Kidney (tissue), 14 donors: Measurements from ENCODE around the gene EGFL7. TPM values are rescaled to one million over a fixed set of nuclear protein-coding genes. Genes with fewer than 3 reads are reported as not detected.

ENCODE experiments used
- DNase-seq, 5 donors: peaks; one replicate each; pipeline ENCODE4 v3.0.0-alpha.2; 2013 to 2020
- FAIRE-seq: peaks from 2 replicates; lab custom pipeline; 2012; peaks lifted over from hg19 to GRCh38; lab: Jason Lieb, UNC
- H3K27ac ChIP-seq, 2 donors: one replicate each; pipeline ENCODE4 v1.7.0; 2013; ENCODE audit warnings: low read depth in 2 of 2, low read length in 2 of 2, inconsistent platforms in 1 of 2
- H3K27me3 ChIP-seq: one replicate; pipeline ENCODE4 v1.7.1; 2013; ENCODE audit warnings: low read length, inconsistent platforms; ENCODE audit not compliant: control insufficient read depth, insufficient read depth
- H3K36me3 ChIP-seq, 3 donors: one replicate each; pipeline versions ENCODE4 v1.7.0 to v1.7.1; 2013; ENCODE audit warnings: low read length in 3 of 3, control low read depth in 1 of 3, inconsistent platforms in 1 of 3; ENCODE audit not compliant: insufficient read depth in 3 of 3, control insufficient read depth in 2 of 3
- H3K4me1 ChIP-seq, 3 donors: one replicate each; pipeline versions ENCODE4 v1.7.0 to v1.7.1; 2013; ENCODE audit warnings: low read length in 3 of 3, inconsistent platforms in 1 of 3, low read depth in 1 of 3; ENCODE audit not compliant: control insufficient read depth in 2 of 3, insufficient read depth in 2 of 3
- H3K4me3 ChIP-seq, 3 donors: one replicate each; pipeline versions ENCODE4 v1.7.0 to v1.8.1; 2013; ENCODE audit warnings: low read length in 3 of 3, control low read depth in 1 of 3, inconsistent platforms in 1 of 3
- H3K9ac ChIP-seq, 3 donors: one replicate each; pipeline versions ENCODE4 v1.7.0 to v1.7.1; 2013; ENCODE audit warnings: low read length in 3 of 3, control low read depth in 1 of 3, inconsistent platforms in 1 of 3
- H3K9me3 ChIP-seq, 3 donors: one replicate each; pipeline versions ENCODE4 v1.7.0 to v1.7.1; 2013; ENCODE audit warnings: low read length in 3 of 3, control low read depth in 1 of 3, inconsistent platforms in 1 of 3; ENCODE audit not compliant: control insufficient read depth in 2 of 3, insufficient read depth in 1 of 3
- intact Hi-C: fragments of 100-400 bp; cut with DNase I; formaldehyde crosslinking; loops from one replicate; pipeline ENCODE4 v1.11.1; 2022
- polyA plus RNA-seq: library from polyadenylated mRNA; stranded (reverse); fragments of 350-450 nt; fragmentation: Illumina TruSeq; extraction: RNeasy Lipid Tissue Mini Kit (QIAGEN cat#74804); gene quantifications from one replicate; pipeline ENCODE4 v1.2.3, GENCODE V29; 2014; ENCODE audit warnings: low read depth, low replicate concordance; ENCODE audit not compliant: insufficient read depth
- total RNA-seq: library from RNA; stranded (reverse); fragmentation: NEBNext Ultra II Directional; extraction: Animal tissue kit (Norgen Biotek cat#: 25700); gene quantifications from one replicate; pipeline ENCODE4 v1.2.1, GENCODE V29; 2021
- TF ChIP-seq, protein P1 (sequence below): IDR thresholded peaks from 3 replicates; pipeline ENCODE4 v1.5.1; 2012; ENCODE audit warnings: mild to moderate bottlenecking, moderate library complexity, borderline replicate concordance; ENCODE audit not compliant: insufficient read depth; ENCODE audit errors: extremely low read depth
- donor health status: control.
- donor health status: control.
- donor health status: control.
- donor health status: control.
- donor health status: control.
- donor health status: DM: yes; HTN: yes; CAD: no.
- donor health status: Normal renal cell carcinoma (clear cell type).

The EGFL7 gene
- total and polyA plus RNA-seq, 2 donors from 2014 or later: 137 to 140 TPM

DNA sequence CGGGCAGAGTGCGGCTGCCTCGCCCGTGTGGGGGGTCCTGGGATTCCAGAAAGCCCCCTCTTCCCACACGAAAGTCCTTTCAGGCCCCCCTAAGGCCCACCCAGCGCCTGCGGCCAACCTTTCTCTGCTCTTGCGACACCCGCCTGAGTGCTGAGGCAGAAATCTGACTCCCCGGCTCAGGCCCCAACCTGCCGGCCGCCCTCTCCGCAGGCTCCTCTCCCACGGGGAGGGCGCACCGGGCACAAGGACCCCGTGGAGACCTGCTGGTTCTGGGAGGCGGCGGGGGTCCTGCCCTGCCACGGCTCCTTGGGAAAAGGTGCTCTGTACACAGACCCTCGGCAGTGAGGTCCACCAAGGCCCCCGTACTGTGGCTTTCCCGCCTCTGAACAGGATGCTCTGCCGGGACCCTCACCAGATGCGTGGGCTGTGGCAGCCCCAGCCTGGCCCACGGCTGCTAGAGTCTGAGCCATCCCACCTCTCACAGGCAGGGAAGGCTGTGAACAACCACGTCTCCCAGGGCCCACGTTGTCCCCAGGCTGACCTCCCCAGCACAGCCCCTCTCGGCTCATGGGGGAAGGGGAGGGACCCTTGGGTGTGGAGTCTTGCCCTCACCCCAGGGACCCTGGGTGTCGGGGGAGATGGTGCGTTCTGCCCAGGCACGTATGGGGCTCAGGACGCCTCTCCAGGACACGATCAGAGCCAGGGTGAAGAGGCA is 41.5 kb upstream of the EGFL7 start:
- no peak for FAIRE-seq
- TF ChIP-seq, protein P1, sequence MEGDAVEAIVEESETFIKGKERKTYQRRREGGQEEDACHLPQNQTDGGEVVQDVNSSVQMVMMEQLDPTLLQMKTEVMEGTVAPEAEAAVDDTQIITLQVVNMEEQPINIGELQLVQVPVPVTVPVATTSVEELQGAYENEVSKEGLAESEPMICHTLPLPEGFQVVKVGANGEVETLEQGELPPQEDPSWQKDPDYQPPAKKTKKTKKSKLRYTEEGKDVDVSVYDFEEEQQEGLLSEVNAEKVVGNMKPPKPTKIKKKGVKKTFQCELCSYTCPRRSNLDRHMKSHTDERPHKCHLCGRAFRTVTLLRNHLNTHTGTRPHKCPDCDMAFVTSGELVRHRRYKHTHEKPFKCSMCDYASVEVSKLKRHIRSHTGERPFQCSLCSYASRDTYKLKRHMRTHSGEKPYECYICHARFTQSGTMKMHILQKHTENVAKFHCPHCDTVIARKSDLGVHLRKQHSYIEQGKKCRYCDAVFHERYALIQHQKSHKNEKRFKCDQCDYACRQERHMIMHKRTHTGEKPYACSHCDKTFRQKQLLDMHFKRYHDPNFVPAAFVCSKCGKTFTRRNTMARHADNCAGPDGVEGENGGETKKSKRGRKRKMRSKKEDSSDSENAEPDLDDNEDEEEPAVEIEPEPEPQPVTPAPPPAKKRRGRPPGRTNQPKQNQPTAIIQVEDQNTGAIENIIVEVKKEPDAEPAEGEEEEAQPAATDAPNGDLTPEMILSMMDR: no peak
- Histone ChIP-seq H3K4me3 (no peak overlapping the region), H3K27me3 (no peaks in the 10 kb centered on the region), H3K9me3 (no peaks in the 10 kb centered on the region), H3K4me1 (peaks cover 0 to 36% (median 15%) of the 10 kb centered on the region in 3 donors), H3K36me3 (no peaks in the 10 kb centered on the region), H3K9ac (no peak overlapping the region), H3K27ac (no peak overlapping the region)
- intact Hi-C loops: loop anchor here (10.0 kb wide), 1 partner anchor 76 kb away; the partner anchor contains the start of gene NOTCH1
- peak in 3 of 5 donors; percentile 72 to 79 (median 78) for DNase-seq

- H3K27me3 ChIP-seq: no peaks in the 10 kb centered on the region
- no peak overlapping the region for H3K4me3 ChIP-seq
- FAIRE-seq (no peak), DNase-seq (no peak)
- no peaks in the 10 kb centered on the region for H3K9me3 ChIP-seq
- H3K36me3 ChIP-seq: no peaks in the 10 kb centered on the region
- no peak overlapping the region for H3K9ac ChIP-seq
- TF ChIP-seq, protein P1: no peak
- intact Hi-C loops: loop anchor here (10.0 kb wide), 1 partner anchor 77 kb away; the partner anchor contains the start of gene NOTCH1
- peaks cover 0 to 38% (median 15%) of the 10 kb centered on the region in 3 donors for H3K4me1 ChIP-seq
- H3K27ac ChIP-seq: no peak overlapping the region
These were observed 41.0 kb upstream of the EGFL7 start for GRCh38 chr9:136621734-136622093.

DNA sequence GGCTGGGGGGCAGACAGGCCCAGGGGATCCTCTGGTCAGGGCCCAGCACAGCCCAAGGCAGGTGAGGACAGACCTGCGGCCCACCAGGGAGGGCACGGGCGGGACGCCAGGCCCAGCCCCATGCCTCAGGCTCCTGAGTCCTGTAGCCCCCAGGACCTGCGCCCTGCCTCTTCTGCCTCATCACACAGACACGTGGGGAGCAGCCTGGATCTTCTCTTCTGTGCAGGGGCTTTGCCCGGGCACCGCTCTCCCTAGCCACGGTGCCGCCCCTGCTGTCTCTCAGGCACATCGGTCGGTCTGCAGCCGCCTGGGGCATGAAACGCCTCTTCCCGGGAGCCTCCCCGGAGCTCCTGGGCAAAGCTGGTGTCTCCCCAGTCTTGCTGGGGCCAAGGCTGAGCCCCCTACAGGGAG is 40.2 kb upstream of the EGFL7 start:
- no peak overlapping the region for H3K4me3 ChIP-seq
- H3K9ac ChIP-seq: no peak overlapping the region

More for the DNA sequence above, 40.2 kb upstream of the EGFL7 start:
- Histone ChIP-seq H3K4me1 (peaks cover 0 to 38% (median 15%) of the 10 kb centered on the region in 3 donors), H3K36me3 (no peaks in the 10 kb centered on the region), H3K27me3 (no peaks in the 10 kb centered on the region), H3K27ac (no peak overlapping the region), H3K9me3 (no peaks in the 10 kb centered on the region)
- no peak for DNase-seq
- no peak for FAIRE-seq
- TF ChIP-seq, protein P1: no peak
- intact Hi-C loops: loop anchor here (10.0 kb wide), 1 partner anchor 78 kb away; the partner anchor contains the start of gene NOTCH1
